Ectodermal cell (in vitro differentiated cells): ENCODE results near the gene EMP3. TPM values are rescaled to one million over a fixed set of nuclear protein-coding genes. Genes with fewer than 3 reads are reported as not detected.
"Not testable (repeated sequence)": the region's sequence is repeated elsewhere in the genome, so short reads cannot be mapped to it uniquely, and the experiment has no call there.

Experiments used
- H3K27ac ChIP-seq: 2 replicates; pipeline ENCODE4 v1.7.0; 2013; ENCODE audit warnings: mild to moderate bottlenecking, low read depth, low read length; ENCODE audit not compliant: insufficient read depth, poor library complexity, severe bottlenecking
- H3K27me3 ChIP-seq: 2 replicates; pipeline ENCODE4 v1.7.0; 2013; ENCODE audit warnings: mild to moderate bottlenecking, low read length; ENCODE audit not compliant: insufficient read depth, control insufficient read depth, poor library complexity, severe bottlenecking
- H3K36me3 ChIP-seq: one replicate; pipeline ENCODE4 v1.7.0; 2013; ENCODE audit warnings: low read length; ENCODE audit not compliant: control insufficient read depth, insufficient read depth
- H3K4me1 ChIP-seq: one replicate; pipeline ENCODE4 v1.7.0; 2013; ENCODE audit warnings: low read length; ENCODE audit not compliant: control insufficient read depth, insufficient read depth
- H3K4me3 ChIP-seq: 2 replicates; pipeline ENCODE4 v1.7.0; 2013; ENCODE audit warnings: low read depth, low read length, control low read depth; ENCODE audit not compliant: insufficient read depth
- H3K9me3 ChIP-seq: 2 replicates; pipeline ENCODE4 v1.7.0; 2013; ENCODE audit warnings: mild to moderate bottlenecking, low read length, moderate library complexity; ENCODE audit not compliant: control insufficient read depth
- WGBS, 2 experiments: methylation state at CpG; one replicate each; pipeline ENCODE4 v1.1.7; 2013; ENCODE audit warnings: missing lambda C conversion rate in 2 of 2; 5-methylcytosine and 5-hydroxymethylcytosine counted together
- polyA plus RNA-seq, 4 experiments: library from polyadenylated mRNA; stranded (reverse); fragments of 50-300 nt; gene quantifications; one replicate each; pipeline ENCODE4 v1.2.3, GENCODE V29; 2013

Gene EMP3
- polyA plus RNA-seq (2013, experiment 1 of 4): 50.1 TPM
- 39.3 TPM for polyA plus RNA-seq (2013, experiment 2 of 4)
- polyA plus RNA-seq (2013, experiment 3 of 4): 34.5 TPM
- 36.3 TPM for polyA plus RNA-seq (2013, experiment 4 of 4)

- Histone ChIP-seq H3K36me3 (no peaks in the 10 kb centered on the region), H3K27ac (no peak within 1 kb of the TSS), H3K4me1 (peaks cover 13% of the 10 kb centered on the region), H3K27me3 (peaks cover 5% of the 10 kb centered on the region), H3K4me3 (peak within 1 kb of the TSS; percentile 45), H3K9me3 (no peaks in the 10 kb centered on the region)
- WGBS, 2 experiments: 4 to 5% methylated on average over 22 of the region's 22 CpGs
These were observed at the start of gene EMP3 for GRCh38 chr19:48325265-48325910. EMP3 (plus strand) TSS chr19:48325552; CDS start chr19:48326845, 1,293 bp downstream.

DNA sequence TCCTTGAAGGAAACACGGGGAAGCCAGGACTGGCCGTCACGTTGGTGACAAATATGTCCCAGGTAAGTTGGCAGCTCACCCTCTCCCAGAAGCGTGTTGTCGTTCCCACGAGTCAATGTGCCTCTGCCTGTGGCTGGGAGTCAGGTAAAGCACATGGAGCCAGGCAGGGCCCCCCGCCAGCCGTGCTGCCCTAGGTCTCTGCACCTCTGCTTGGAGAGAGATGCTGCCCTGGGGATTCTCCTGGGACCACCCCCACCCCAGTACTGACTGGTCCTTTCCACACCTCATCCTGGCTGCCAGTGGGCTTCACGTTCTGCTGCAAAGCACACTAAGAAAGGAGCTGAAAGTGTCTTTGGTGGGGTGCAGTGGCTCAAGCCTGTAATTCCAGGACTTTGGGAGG, 45.6 kb upstream of the EMP3 start:
- H3K27me3 ChIP-seq: no peaks in the 10 kb centered on the region
- 95 to 96% methylated on average over 9 of the region's 9 CpGs for WGBS, 2 experiments
- no peaks in the 10 kb centered on the region for H3K9me3 ChIP-seq
- H3K4me1 ChIP-seq: no peaks in the 10 kb centered on the region
- H3K27ac ChIP-seq: no peak overlapping the region
- peaks cover 16% of the 10 kb centered on the region for H3K36me3 ChIP-seq
- H3K4me3 ChIP-seq: no peak overlapping the region

GRCh38 chr19:48283908-48284307, 41.4 kb upstream of the EMP3 start:
- Histone ChIP-seq H3K4me3 (no peak overlapping the region), H3K4me1 (no peaks in the 10 kb centered on the region), H3K27ac (no peak overlapping the region), H3K27me3 (no peaks in the 10 kb centered on the region), H3K36me3 (peaks cover 32% of the 10 kb centered on the region), H3K9me3 (no peaks in the 10 kb centered on the region)
- 92 to 93% methylated on average over 7 of the region's 7 CpGs for WGBS, 2 experiments

DNA sequence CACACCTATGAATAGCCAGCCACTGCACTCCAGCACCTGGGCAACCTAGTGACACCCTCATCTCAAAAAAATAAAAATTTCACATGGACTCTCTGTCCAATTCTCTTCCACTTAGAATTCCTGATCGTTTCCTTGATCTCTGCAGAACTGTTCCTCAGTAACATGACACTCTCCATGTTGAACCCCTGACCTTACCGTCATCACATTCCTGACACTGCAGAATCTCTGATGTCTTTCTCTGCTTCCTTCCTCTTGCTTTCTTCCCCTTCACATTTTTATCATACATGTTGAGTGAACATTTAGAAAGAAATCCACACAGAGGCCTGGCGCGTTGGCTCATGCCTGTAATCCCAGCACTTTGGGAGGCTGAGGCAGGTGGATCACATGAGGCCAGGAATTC, 40.5 kb upstream of the EMP3 start:
- Histone ChIP-seq H3K27me3 (no peaks in the 10 kb centered on the region), H3K36me3 (peaks cover 32% of the 10 kb centered on the region), H3K4me1 (no peaks in the 10 kb centered on the region), H3K27ac (no peak overlapping the region), H3K4me3 (no peak overlapping the region), H3K9me3 (no peaks in the 10 kb centered on the region)
- WGBS, 2 experiments: 92 to 95% methylated on average over 4 of the region's 4 CpGs

GRCh38 chr19:48287748-48288147, 37.6 kb upstream of the EMP3 start:
- Histone ChIP-seq H3K9me3 (no peaks in the 10 kb centered on the region), H3K27ac (no peak overlapping the region), H3K27me3 (peaks cover 4% of the 10 kb centered on the region), H3K4me3 (no peak overlapping the region), H3K4me1 (peaks cover 5% of the 10 kb centered on the region), H3K36me3 (peaks cover 25% of the 10 kb centered on the region)
- WGBS, 2 experiments: 92 to 95% methylated on average over 3 of the region's 3 CpGs

GRCh38 chr19:48290401-48290770, 35.0 kb upstream of the EMP3 start:
- Histone ChIP-seq H3K27ac (no peak overlapping the region), H3K27me3 (peaks cover 4% of the 10 kb centered on the region), H3K4me1 (peaks cover 5% of the 10 kb centered on the region), H3K9me3 (no peaks in the 10 kb centered on the region), H3K4me3 (peak overlapping the region; percentile 53), H3K36me3 (peaks cover 16% of the 10 kb centered on the region)
- WGBS, 2 experiments: 0 to 2% methylated on average over 10 of the region's 10 CpGs

- peak overlapping the region; percentile 53 for H3K4me3 ChIP-seq
- H3K4me1 ChIP-seq: peaks cover 5% of the 10 kb centered on the region
- no peak overlapping the region for H3K27ac ChIP-seq
- H3K9me3 ChIP-seq: no peaks in the 10 kb centered on the region
- 1% methylated on average over 45 of the region's 45 CpGs for WGBS, 2 experiments
- H3K36me3 ChIP-seq: peaks cover 10% of the 10 kb centered on the region
- peaks cover 4% of the 10 kb centered on the region for H3K27me3 ChIP-seq
These were observed 34.4 kb upstream of the EMP3 start for GRCh38 chr19:48290771-48291488.

DNA sequence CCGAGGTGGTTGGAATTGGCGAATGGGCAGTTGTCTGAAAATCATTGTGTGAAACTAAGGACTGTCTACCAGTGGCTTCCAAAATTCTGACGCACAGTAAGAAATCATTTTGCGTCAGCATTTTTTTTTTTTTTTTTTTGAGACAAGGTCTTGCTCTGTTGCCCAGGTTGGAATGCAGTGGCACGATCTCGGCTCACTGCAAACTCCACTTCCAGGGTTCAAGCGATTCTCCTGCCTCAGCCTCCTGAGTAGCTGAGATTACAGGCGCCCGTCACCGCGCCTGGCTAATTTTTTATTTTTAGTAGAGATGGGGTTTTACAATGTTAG, 33.9 kb upstream of the EMP3 start:
- not testable (repeated sequence) for H3K27ac ChIP-seq, H3K4me3 ChIP-seq, H3K36me3 ChIP-seq, H3K4me1 ChIP-seq, H3K9me3 ChIP-seq, H3K27me3 ChIP-seq
- 39 to 49% methylated on average over 11 of the region's 11 CpGs for WGBS, 2 experiments

- Histone ChIP-seq H3K36me3 (no peaks in the 10 kb centered on the region), H3K4me3 (no peak overlapping the region), H3K4me1 (peaks cover 5% of the 10 kb centered on the region), H3K27me3 (peaks cover 4% of the 10 kb centered on the region), H3K9me3 (no peaks in the 10 kb centered on the region), H3K27ac (no peak overlapping the region)
- 88 to 93% methylated on average over 4 of the region's 4 CpGs for WGBS, 2 experiments
These were observed 32.6 kb upstream of the EMP3 start for GRCh38 chr19:48292798-48293197.

GRCh38 chr19:48295458-48295857, 29.9 kb upstream of the EMP3 start:
- 92 to 93% methylated on average over 10 of the region's 10 CpGs for WGBS, 2 experiments
- Histone ChIP-seq H3K4me1 (peaks cover 5% of the 10 kb centered on the region), H3K4me3 (no peak overlapping the region), H3K27me3 (peaks cover 4% of the 10 kb centered on the region), H3K36me3 (no peaks in the 10 kb centered on the region), H3K9me3 (no peaks in the 10 kb centered on the region), H3K27ac (no peak overlapping the region)
